ENCODE data around the gene CTH. TPM values are rescaled to one million over a fixed set of nuclear protein-coding genes. Genes with fewer than 3 reads are reported as not detected.
"Not testable (repeated sequence)": the region's sequence is repeated elsewhere in the genome, so short reads cannot be mapped to it uniquely, and the experiment has no call there.

The CTH gene
- total RNA-seq, 1 donor from 2014 or later = 14.3 TPM

- Mint-ChIP-seq H3K4me3 (no peak overlapping the region), H3K27ac (no peak overlapping the region), H3K4me1 (peaks cover 2% of the 10 kb centered on the region), H3K36me3 (ENCODE audit: low read depth) (no peaks in the 10 kb centered on the region), H3K27me3 (no peaks in the 10 kb centered on the region), H3K9me3 (no peaks in the 10 kb centered on the region)
- no peak for DNase-seq
- intact Hi-C loops (cut with micrococcal nuclease) = no loop called here
Measured at GRCh38 chr1:70449049-70449448, 38.0 kb downstream of the CTH start.

GRCh38 chr1:70452164-70452939 is 41.3 kb downstream of the CTH start:
- not testable (repeated sequence) for H3K27me3 Mint-ChIP-seq; H3K9me3 Mint-ChIP-seq; DNase-seq; H3K4me3 Mint-ChIP-seq; H3K36me3 Mint-ChIP-seq (ENCODE audit: low read depth); H3K4me1 Mint-ChIP-seq
- intact Hi-C loops (cut with micrococcal nuclease) = loop anchor here (1.0 to 5.0 kb wide), 3 partner anchors 14 to 50 kb away; no protein-coding TSS in a partner anchor
- peak overlapping the region; percentile 76 for H3K27ac Mint-ChIP-seq

- no peak for DNase-seq
- intact Hi-C loops (cut with micrococcal nuclease) = no loop called here
- Mint-ChIP-seq H3K36me3 (ENCODE audit: low read depth) (no peaks in the 10 kb centered on the region), H3K4me1 (peaks cover 2% of the 10 kb centered on the region), H3K9me3 (no peaks in the 10 kb centered on the region), H3K27me3 (peaks cover 7% of the 10 kb centered on the region), H3K4me3 (no peak overlapping the region), H3K27ac (no peak overlapping the region)
Measured at GRCh38 chr1:70455291-70455690, 44.2 kb downstream of the CTH start.

GRCh38 chr1:70458131-70458530 is 47.1 kb downstream of the CTH start:
- intact Hi-C loops (cut with micrococcal nuclease) = no loop called here
- peaks cover 7% of the 10 kb centered on the region for H3K27me3 Mint-ChIP-seq
- no peaks in the 10 kb centered on the region for H3K9me3 Mint-ChIP-seq
- no peak overlapping the region for H3K4me3 Mint-ChIP-seq
- no peak for DNase-seq
- H3K36me3 Mint-ChIP-seq (ENCODE audit: low read depth) = no peaks in the 10 kb centered on the region
- H3K27ac Mint-ChIP-seq = no peak overlapping the region
- H3K4me1 Mint-ChIP-seq = no peaks in the 10 kb centered on the region

GRCh38 chr1:70459496-70460225 is 48.6 kb downstream of the CTH start:
- no peak for DNase-seq
- H3K27ac Mint-ChIP-seq = no peak overlapping the region
- H3K36me3 Mint-ChIP-seq (ENCODE audit: low read depth) = no peaks in the 10 kb centered on the region
- H3K4me1 Mint-ChIP-seq = no peaks in the 10 kb centered on the region
- no peaks in the 10 kb centered on the region for H3K9me3 Mint-ChIP-seq
- intact Hi-C loops (cut with micrococcal nuclease) = no loop called here
- H3K27me3 Mint-ChIP-seq = peaks cover 7% of the 10 kb centered on the region
- H3K4me3 Mint-ChIP-seq = no peak overlapping the region

- H3K4me3 Mint-ChIP-seq; intact Hi-C loops (cut with micrococcal nuclease); H3K36me3 Mint-ChIP-seq (ENCODE audit: low read depth); H3K27me3 Mint-ChIP-seq; H3K9me3 Mint-ChIP-seq; H3K4me1 Mint-ChIP-seq; DNase-seq; H3K27ac Mint-ChIP-seq: not testable (repeated sequence)
Measured at GRCh38 chr1:70460740-70461713, 50.0 kb downstream of the CTH start.

GRCh38 chr1:70462611-70463010 is 51.5 kb downstream of the CTH start:
- Mint-ChIP-seq H3K36me3 (ENCODE audit: low read depth) (no peaks in the 10 kb centered on the region), H3K4me3 (no peak overlapping the region), H3K27ac (no peak overlapping the region), H3K27me3 (peaks cover 7% of the 10 kb centered on the region), H3K9me3 (no peaks in the 10 kb centered on the region), H3K4me1 (no peaks in the 10 kb centered on the region)
- intact Hi-C loops (cut with micrococcal nuclease) = no loop called here
- DNase-seq = no peak

GRCh38 chr1:70465911-70466310 is 54.8 kb downstream of the CTH start:
- H3K27ac Mint-ChIP-seq = no peak overlapping the region
- H3K27me3 Mint-ChIP-seq = peaks cover 13% of the 10 kb centered on the region
- no peaks in the 10 kb centered on the region for H3K9me3 Mint-ChIP-seq
- no peaks in the 10 kb centered on the region for H3K4me1 Mint-ChIP-seq
- intact Hi-C loops (cut with micrococcal nuclease) = no loop called here
- no peak for DNase-seq
- no peaks in the 10 kb centered on the region for H3K36me3 Mint-ChIP-seq (ENCODE audit: low read depth)
- H3K4me3 Mint-ChIP-seq = no peak overlapping the region

- intact Hi-C loops (cut with micrococcal nuclease) = no loop called here
- H3K4me1 Mint-ChIP-seq = no peaks in the 10 kb centered on the region
- H3K9me3 Mint-ChIP-seq = no peaks in the 10 kb centered on the region
- H3K36me3 Mint-ChIP-seq (ENCODE audit: low read depth) = no peaks in the 10 kb centered on the region
- DNase-seq = no peak
- peaks cover 18% of the 10 kb centered on the region for H3K27me3 Mint-ChIP-seq
- no peak overlapping the region for H3K27ac Mint-ChIP-seq
- no peak overlapping the region for H3K4me3 Mint-ChIP-seq
Measured at GRCh38 chr1:70467531-70467930, 56.5 kb downstream of the CTH start.

- Mint-ChIP-seq H3K4me3 (no peak overlapping the region), H3K36me3 (ENCODE audit: low read depth) (no peaks in the 10 kb centered on the region), H3K27ac (no peak overlapping the region), H3K9me3 (no peaks in the 10 kb centered on the region), H3K4me1 (no peaks in the 10 kb centered on the region), H3K27me3 (peaks cover 23% of the 10 kb centered on the region)
- intact Hi-C loops (cut with micrococcal nuclease) = no loop called here
- DNase-seq = no peak
Measured at GRCh38 chr1:70468180-70468579, 57.1 kb downstream of the CTH start.

- H3K27ac Mint-ChIP-seq; H3K9me3 Mint-ChIP-seq; DNase-seq; intact Hi-C loops (cut with micrococcal nuclease); H3K4me3 Mint-ChIP-seq; H3K36me3 Mint-ChIP-seq (ENCODE audit: low read depth); H3K4me1 Mint-ChIP-seq: not testable (repeated sequence)
- H3K27me3 Mint-ChIP-seq = peaks cover 23% of the 10 kb centered on the region
Measured at GRCh38 chr1:70469184-70469583, 58.1 kb downstream of the CTH start.

- no peak overlapping the region for H3K4me3 Mint-ChIP-seq
- no peaks in the 10 kb centered on the region for H3K4me1 Mint-ChIP-seq
- DNase-seq = no peak
- intact Hi-C loops (cut with micrococcal nuclease) = no loop called here
- no peaks in the 10 kb centered on the region for H3K9me3 Mint-ChIP-seq
- H3K36me3 Mint-ChIP-seq (ENCODE audit: low read depth) = no peaks in the 10 kb centered on the region
- no peak overlapping the region for H3K27ac Mint-ChIP-seq
- H3K27me3 Mint-ChIP-seq = peaks cover 18% of the 10 kb centered on the region
Measured at GRCh38 chr1:70475023-70475422, 64.0 kb downstream of the CTH start.

- DNase-seq = no peak
- Mint-ChIP-seq H3K4me1 (no peaks in the 10 kb centered on the region), H3K27me3 (peaks cover 12% of the 10 kb centered on the region), H3K27ac (no peak overlapping the region), H3K4me3 (no peak overlapping the region), H3K9me3 (no peaks in the 10 kb centered on the region), H3K36me3 (ENCODE audit: low read depth) (no peaks in the 10 kb centered on the region)
- intact Hi-C loops (cut with micrococcal nuclease) = no loop called here
Measured at GRCh38 chr1:70477090-70477489, 66.0 kb downstream of the CTH start.

GRCh38 chr1:70477905-70478304 is 66.8 kb downstream of the CTH start:
- H3K9me3 Mint-ChIP-seq; intact Hi-C loops (cut with micrococcal nuclease); H3K27ac Mint-ChIP-seq; H3K4me3 Mint-ChIP-seq; H3K27me3 Mint-ChIP-seq; H3K4me1 Mint-ChIP-seq; H3K36me3 Mint-ChIP-seq (ENCODE audit: low read depth); DNase-seq: not testable (repeated sequence)

Data from activated CD4-positive, alpha-beta T cell treated with anti-CD3 and anti-CD28 coated beads, Interleukin-2, amount 10 ng/mL, durations not matched to agents 24 days and 14 days (primary cell).